Amniotic stem cell (primary cell): Measurements from ENCODE around the gene PPM1K.
"Not testable (repeated sequence)": the region's sequence is repeated elsewhere in the genome, so short reads cannot be mapped to it uniquely, and the experiment has no call there.

ENCODE experiments used
- DNase-seq: peaks from one replicate; lab custom pipeline; 2025; lab: John Stamatoyannopoulos, UW

PPM1K gene

DNA sequence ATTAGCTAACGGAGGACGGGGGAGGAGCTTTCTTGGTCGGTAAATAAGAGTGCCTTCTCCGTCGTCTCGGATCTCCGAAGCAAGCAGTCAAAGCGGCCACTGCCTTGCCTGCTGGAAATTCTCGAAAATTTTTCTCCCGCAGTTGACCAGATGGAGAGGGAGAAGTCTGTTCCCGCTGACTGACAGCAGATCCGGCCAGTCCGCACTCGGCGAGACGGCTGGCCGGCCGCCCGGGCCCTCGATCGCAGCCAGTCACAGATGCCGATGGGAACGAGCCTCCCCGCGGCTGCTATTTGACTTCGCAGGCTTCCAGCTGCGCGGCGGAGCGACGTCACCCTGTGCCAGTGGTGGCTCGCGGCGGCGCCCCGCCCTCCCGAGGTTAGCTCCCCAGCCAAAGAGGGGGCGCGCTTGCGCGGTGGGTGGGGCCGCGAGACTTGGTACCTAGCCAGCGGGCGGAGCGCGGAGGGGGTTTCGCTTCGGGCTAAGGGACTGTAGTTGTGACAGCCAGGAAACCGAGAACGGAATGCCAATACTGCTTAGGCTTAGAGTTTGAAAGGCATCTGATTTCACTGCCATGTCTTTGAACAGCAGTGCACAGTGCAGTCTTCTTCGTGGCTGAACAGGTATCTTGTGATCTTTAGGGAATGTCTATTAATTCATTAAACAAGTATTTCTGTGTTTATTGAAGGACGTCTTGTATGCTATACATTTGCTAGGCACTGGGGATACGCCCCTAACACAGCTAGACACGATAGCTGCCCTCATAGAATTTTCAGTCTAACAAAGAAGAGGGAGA, at the start of gene PPM1K:
Gene PPM1K, minus strand, starts transcription at position 123 of the 796 bp plus-strand sequence. CDS start 5,978 bp downstream, outside the sequence.
- peak; percentile 93 for DNase-seq

- DNase-seq, result no peak
Observed at GRCh38 chr4:88333741-88334405, 49.5 kb upstream of the PPM1K start.

GRCh38 chr4:88327665-88328064, 43.3 kb upstream of the PPM1K start:
- no peak for DNase-seq

DNA sequence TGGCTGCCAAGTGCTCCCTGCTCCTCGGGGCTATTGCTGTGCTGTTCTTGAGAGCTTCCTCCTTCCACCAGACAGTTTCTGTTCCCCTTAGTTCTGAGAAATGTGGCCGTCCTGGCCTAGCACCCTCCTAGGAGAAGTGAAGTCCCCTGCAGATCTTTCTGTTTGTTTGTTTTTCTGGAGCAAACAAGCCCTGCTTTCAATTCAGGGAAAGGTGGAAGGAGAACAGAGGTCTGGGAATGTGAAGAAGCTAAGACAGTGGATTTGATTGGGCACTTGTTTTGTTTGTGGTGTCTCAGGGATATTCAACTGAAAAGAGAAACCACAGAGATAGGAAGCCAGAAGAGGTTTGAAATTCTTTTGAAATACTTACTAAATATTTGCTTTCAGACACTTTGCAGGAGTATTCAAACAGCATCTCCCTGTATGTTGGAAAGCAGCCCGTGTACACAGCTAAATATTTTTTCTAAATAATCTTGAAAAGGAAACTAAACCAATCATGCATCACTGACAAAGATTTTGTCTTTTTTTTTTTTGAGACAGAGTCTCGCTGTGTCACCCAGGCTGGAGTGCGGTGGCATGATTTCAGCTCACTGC, 36.5 kb upstream of the PPM1K start:
- DNase-seq, result no peak

- DNase-seq, result no peak
Observed at GRCh38 chr4:88320224-88320779, 35.9 kb upstream of the PPM1K start.

GRCh38 chr4:88318751-88319350, 34.5 kb upstream of the PPM1K start:
- no peak for DNase-seq

- no peak for DNase-seq
Observed at GRCh38 chr4:88315460-88316017, 31.2 kb upstream of the PPM1K start.

DNA sequence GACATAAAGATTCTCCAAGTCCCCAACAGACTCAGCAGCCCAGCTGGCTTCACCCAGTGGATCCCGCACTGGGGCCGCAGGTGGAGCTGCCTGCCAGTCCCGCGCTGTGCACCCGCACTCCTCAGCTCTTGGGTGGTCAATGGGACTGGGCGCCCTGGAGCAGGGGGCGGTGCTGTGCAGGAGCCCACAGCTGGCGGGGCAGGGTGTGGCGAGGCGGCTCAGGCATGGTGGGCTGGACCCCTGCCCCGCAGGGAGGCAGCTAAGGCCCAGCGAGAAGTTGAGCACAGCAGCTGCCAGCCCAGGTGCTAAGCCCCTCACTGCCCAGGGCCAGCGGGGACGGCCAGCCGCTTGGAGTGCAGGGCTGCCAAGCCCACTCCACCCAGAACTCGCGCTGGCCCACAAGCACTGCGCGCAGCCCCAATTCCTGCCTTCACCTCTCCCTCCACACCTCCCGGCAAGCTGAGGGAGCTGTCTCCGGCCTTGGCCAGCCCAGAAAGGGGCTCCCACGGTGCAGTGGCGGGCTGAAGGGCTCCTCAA, 28.8 kb upstream of the PPM1K start:
- DNase-seq, result not testable (repeated sequence)

DNA sequence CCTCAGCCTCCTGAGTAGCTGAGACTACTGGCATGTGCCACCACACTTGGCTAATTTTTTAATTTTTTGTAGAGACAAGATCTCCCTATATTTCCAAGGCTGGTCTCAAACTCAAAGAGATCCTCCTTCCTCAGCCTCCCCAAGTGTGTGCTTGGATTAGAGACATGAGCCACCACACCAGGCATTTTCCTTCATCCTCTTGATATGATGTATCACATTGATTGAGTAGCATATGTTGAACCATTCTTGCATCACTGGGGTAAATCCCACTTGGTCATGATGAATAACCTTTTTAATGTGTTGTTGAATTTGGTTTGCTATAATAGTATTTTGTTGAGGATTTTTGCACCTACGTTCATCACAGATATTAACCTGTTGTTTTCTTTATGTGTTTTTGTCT, 24.2 kb upstream of the PPM1K start:
- DNase-seq, result no peak

- DNase-seq, result no peak
Observed at GRCh38 chr4:88297725-88298454, 13.5 kb upstream of the PPM1K start.

DNA sequence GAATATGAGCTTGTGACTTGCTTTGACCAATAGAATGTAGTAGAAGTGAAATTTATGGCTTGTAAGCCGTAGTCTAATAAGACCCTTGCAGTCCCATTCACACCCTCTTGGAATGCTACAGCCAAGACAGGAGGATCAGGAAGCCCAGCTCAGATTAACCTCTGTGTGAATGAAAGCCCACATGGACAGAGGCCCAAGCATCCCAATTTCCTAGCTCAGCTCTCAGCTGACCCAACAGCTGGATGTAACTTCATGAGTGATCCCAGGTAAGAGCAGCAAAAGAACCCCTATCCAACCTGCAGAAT, 12.8 kb upstream of the PPM1K start:
- no peak for DNase-seq

- DNase-seq, result no peak
Observed at GRCh38 chr4:88296413-88297211, 12.3 kb upstream of the PPM1K start.

- no peak for DNase-seq
Observed at GRCh38 chr4:88295656-88296055, 11.3 kb upstream of the PPM1K start.

DNA sequence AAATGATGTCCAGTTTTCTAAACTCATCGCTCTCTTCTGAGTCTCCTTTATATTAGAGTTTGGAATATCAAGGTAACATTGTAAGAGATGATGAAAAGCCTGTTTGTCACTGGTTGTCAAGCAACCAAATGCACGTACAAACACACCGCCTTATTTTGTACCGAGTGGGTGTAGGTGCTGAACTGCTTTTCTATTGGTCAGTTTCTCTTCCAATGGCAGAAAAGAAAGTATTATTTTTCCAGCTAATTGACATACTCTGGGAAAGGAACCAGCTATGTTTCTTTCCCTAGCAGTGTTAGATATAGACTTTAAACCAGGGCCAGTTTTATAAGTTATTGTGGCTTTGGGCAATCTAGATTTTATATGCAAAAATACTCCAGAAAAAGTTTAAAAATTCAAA, 6.6 kb upstream of the PPM1K start:
- no peak for DNase-seq

DNA sequence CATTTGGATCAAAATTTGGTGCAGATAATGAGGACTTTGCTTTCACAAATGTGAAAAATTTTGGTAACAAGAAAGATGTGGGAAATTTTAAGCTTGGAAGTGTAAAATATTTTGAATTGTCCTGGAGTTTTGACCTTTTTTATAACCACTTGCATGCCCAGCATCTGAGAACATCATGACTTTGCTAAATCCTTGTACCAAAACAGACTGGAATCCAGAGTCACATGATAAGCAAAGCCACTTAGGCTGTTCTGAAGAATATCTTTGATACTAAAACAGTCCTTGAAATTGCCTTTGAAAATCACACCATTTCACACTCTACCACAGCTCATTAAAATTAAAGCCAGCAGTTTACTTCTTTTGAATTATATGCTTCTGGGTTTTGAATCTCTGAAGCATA, 2.5 kb upstream of the PPM1K start:
- no peak for DNase-seq

GRCh38 chr4:88285235-88285653, 883 bp upstream of the PPM1K start:
- DNase-seq, result no peak

DNA sequence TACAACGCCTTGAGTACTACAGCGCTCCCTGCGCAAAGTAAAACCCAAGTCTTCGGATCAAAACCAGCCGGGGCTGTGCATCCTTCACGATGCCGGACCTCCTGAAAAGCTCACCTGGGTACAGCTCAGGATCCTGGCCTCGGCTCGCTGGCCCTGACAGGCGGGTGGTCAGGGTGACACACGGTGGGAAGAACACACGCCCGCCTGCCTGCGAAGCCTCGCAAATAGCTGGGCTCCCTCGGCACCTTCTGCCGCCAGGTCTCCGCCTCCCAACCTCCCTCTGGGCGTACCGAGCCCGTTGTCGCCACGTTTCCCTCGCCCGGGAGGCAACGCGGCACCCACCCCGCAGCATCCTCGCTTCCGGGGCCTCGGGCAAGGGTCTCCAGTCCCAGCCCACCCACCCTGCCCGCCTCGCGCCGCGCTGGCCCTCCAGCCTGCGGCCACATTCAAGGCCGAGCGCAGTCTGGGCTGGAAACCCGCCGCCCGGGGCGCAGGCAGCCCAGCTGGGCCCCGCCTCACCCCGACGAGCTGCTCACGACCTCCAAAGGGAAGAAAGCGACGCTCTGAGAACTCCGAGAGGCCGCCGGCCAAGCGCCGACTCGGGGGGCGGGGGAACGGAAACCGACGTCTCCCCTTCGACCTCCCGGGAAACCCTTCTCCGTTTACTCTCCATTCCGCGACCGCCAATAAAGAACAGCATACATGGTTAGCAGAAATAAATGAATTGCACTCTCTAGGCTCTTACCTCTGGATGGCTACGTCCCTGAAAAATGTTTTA, 511 bp downstream of the PPM1K start:
- DNase-seq, result peak; percentile 35

- DNase-seq, result no peak
Observed at GRCh38 chr4:88280228-88280795, 4.0 kb downstream of the PPM1K start.

DNA sequence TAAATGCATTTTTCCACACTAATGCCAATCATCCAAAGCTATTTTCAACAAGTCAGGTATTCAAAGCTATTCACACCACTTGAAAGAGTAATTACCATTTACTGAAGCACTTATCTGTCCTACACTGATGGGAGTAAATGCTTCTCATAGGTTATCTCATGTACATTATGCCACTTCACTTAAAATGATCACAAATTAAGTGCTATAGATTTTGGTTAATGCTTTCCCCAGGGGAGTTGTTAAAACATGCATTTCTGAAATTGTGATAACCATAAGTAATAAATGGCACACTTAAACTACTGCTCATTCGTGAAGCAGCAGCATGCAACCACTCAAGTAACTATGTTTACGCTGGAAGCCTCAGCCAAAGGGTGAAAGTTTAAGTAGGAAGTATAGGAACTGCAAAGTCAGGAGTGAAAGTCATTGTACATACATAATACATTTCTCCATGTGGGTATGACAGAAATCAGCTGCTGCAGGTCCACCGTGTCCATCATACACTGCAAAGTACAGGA, 6.6 kb downstream of the PPM1K start:
- DNase-seq, result no peak
